Heart left ventricle (tissue), 13 donors: Measurements from ENCODE around the gene RGS14.

Experiments
- CTCF ChIP-seq, 12 donors: fragments of 200-600 bp; sonication (generic) in 4 of 12; IDR thresholded peaks; one replicate each; pipeline versions ENCODE4 v1.5.0 to v1.8.0; 2018 to 2022; ENCODE audit warnings: antibody characterized with exemption in 12 of 12, mild to moderate bottlenecking in 5 of 12
- POLR2A ChIP-seq, 2 donors: fragments of 450-650 bp; IDR thresholded peaks; one replicate each; pipeline ENCODE4 v1.6.1; 2017; ENCODE audit warnings: antibody characterized with exemption in 2 of 2, mild to moderate bottlenecking in 2 of 2, moderate library complexity in 2 of 2
- donor health status: ischemic (EF 13 %, LVEDD 7.1; RV severe dilation, severe dysfunction).
- donor health status: DM: no; HTN: yes; CAD: no.
- donor health status: DM: no; HTN: no; CAD: no.
- donor health status: ischemic (EF 25% LVEDD 6.9; RV normal size, moderate dysfunction).
- donor health status: ischemic (EF 25% LVEDD 5.7; RV mildly dilated, moderate dysfunction).
- donor health status: ischemic (EF 35%, LVEDD 5.7; RV mildly dilated, moderate dysfunction).
- donor health status: nonischemic (EF 11% LVEDD 7.7; RV severe dilation, severe dysfunction).
- donor health status: DM: yes; HTN: yes; CAD: no.
- donor health status: PGD.
- donor health status: ischemic (EF 29% LVEDD 5.4; RV normal size, mild dysfunction).
- donor health status: nonischemic (EF 23%, LVEDD 6.1; RV moderate dilation, normal function).

- no peak for TF ChIP-seq POLR2A (IDR thresholded peaks at IDR 0.05)
- peak; percentile 4 to 99 (median 98) for TF ChIP-seq CTCF (IDR thresholded peaks at IDR 0.05)
These were observed 32.9 kb downstream of the RGS14 start for GRCh38 chr5:177390363-177391300.
